OCI-LY3 (cell line): ENCODE measurements around the gene EIF4G1.
A peak's percentile ranks its signal among the peaks of the same experiment; 100 is the strongest.

Source experiments
- H2AFZ ChIP-seq: fragments of 200-600, 300-600 bp; shearing (Covaris generic); 2 replicates; pipeline ENCODE4 v1.6.0; 2014; ENCODE audit warnings: antibody characterized with exemption, low read depth, low read length
- H3K27ac ChIP-seq: fragments of 200-600, 300-600 bp; sonication (generic); 2 replicates; pipeline ENCODE4 v1.5.1; 2014; ENCODE audit warnings: mild to moderate bottlenecking, low read length, moderate library complexity, mixed read lengths
- H3K27me3 ChIP-seq: fragments of 200-600, 300-600 bp; sonication (generic); 2 replicates; pipeline ENCODE4 v1.6.1; 2014; ENCODE audit warnings: low read depth, low read length, mixed read lengths
- H3K36me3 ChIP-seq: fragments of 200-600, 300-600 bp; sonication (generic); replicated peaks from 2 replicates; pipeline ENCODE3; 2014; ENCODE audit warnings: low read depth, low read length, mixed read lengths
- H3K4me1 ChIP-seq: fragments of 300-600, 200-600 bp; sonication (generic); 2 replicates; pipeline ENCODE4 v1.6.1; 2014; ENCODE audit warnings: low read length, mixed read lengths
- H3K4me2 ChIP-seq: fragments of 200-600, 300-600 bp; sonication (generic); 2 replicates; pipeline ENCODE4 v1.6.1; 2014; ENCODE audit warnings: low read length, mixed read lengths
- H3K4me3 ChIP-seq: fragments of 300-600, 200-600 bp; sonication (generic); 2 replicates; pipeline ENCODE4 v1.5.1; 2014; ENCODE audit warnings: antibody characterized with exemption, mild to moderate bottlenecking, low read length, moderate library complexity
- H3K79me2 ChIP-seq: fragments of 300-600, 200-600 bp; shearing (Covaris generic); 2 replicates; pipeline ENCODE4 v1.6.1; 2014; ENCODE audit warnings: mild to moderate bottlenecking, low read length, mixed read lengths
- H3K9ac ChIP-seq: fragments of 300-600, 200-600 bp; shearing (Covaris generic); 2 replicates; pipeline ENCODE4 v1.6.0; 2014; ENCODE audit warnings: mild to moderate bottlenecking, low read length, moderate library complexity
- H3K9me3 ChIP-seq: fragments of 200-600, 300-600 bp; shearing (Covaris generic); 2 replicates; pipeline ENCODE4 v1.6.1; 2014; ENCODE audit warnings: low read length, mixed read lengths; ENCODE audit not compliant: insufficient read depth
- H4K20me1 ChIP-seq: fragments of 200-600, 300-600 bp; sonication (generic); 2 replicates; pipeline ENCODE4 v1.6.1; 2016; ENCODE audit warnings: low read length, mixed read lengths; ENCODE audit not compliant: insufficient read depth
- EZH2phosphoT487 ChIP-seq: fragments of 200-600 bp; shearing (Covaris generic); IDR thresholded peaks from 2 replicates; pipeline ENCODE4 v1.6.1; 2018; ENCODE audit warnings: antibody characterized with exemption, mixed run types, low read depth
- TF ChIP-seq, protein P1 (sequence below): fragments of 200-600, 300-600 bp; sonication (generic); IDR thresholded peaks from 2 replicates; pipeline ENCODE4 v1.5.1; 2014; ENCODE audit warnings: antibody characterized with exemption, low read length, low read depth

The EIF4G1 gene

DNA sequence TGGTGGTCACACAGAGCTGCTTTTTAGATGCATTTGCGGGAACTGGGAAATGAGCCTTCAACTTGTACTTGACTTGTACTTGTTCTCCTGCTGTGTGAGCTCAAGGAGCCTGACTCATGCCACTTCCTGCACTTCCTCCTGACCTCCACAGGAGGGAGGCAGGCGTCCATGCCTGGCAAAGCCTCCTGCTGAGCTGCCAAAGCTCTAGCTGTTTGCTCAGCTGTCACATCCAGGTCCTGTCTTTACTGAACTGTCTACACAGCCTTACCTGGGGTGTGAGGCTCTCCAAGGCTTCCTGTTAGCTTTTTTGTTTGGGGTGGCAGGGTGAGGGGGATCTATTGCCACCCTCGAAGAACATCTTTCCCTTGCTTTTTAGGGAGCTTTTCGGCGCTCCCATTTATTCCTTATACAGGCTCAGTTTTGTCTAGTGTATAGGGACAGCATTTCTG is 57.2 kb downstream of the EIF4G1 start:
- peaks cover 3% of the 10 kb centered on the region; the same call in 1 of the 2 replicates for H3K27me3 ChIP-seq
- no peaks in the 10 kb centered on the region for H3K9me3 ChIP-seq
- H3K36me3 ChIP-seq = peaks cover 25% of the 10 kb centered on the region
- no peaks in the 10 kb centered on the region for H3K4me1 ChIP-seq
- no peak overlapping the region for H3K27ac ChIP-seq
- H3K9ac ChIP-seq = no peak overlapping the region
- TF ChIP-seq, protein P1, sequence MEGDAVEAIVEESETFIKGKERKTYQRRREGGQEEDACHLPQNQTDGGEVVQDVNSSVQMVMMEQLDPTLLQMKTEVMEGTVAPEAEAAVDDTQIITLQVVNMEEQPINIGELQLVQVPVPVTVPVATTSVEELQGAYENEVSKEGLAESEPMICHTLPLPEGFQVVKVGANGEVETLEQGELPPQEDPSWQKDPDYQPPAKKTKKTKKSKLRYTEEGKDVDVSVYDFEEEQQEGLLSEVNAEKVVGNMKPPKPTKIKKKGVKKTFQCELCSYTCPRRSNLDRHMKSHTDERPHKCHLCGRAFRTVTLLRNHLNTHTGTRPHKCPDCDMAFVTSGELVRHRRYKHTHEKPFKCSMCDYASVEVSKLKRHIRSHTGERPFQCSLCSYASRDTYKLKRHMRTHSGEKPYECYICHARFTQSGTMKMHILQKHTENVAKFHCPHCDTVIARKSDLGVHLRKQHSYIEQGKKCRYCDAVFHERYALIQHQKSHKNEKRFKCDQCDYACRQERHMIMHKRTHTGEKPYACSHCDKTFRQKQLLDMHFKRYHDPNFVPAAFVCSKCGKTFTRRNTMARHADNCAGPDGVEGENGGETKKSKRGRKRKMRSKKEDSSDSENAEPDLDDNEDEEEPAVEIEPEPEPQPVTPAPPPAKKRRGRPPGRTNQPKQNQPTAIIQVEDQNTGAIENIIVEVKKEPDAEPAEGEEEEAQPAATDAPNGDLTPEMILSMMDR = peak; percentile 67
- no peak for TF ChIP-seq EZH2phosphoT487
- no peak overlapping the region for H3K4me3 ChIP-seq
- H4K20me1 ChIP-seq = no peaks in the 10 kb centered on the region
- no peak overlapping the region for H2AFZ ChIP-seq
- H3K4me2 ChIP-seq = no peak overlapping the region
- no peaks in the 10 kb centered on the region for H3K79me2 ChIP-seq

DNA sequence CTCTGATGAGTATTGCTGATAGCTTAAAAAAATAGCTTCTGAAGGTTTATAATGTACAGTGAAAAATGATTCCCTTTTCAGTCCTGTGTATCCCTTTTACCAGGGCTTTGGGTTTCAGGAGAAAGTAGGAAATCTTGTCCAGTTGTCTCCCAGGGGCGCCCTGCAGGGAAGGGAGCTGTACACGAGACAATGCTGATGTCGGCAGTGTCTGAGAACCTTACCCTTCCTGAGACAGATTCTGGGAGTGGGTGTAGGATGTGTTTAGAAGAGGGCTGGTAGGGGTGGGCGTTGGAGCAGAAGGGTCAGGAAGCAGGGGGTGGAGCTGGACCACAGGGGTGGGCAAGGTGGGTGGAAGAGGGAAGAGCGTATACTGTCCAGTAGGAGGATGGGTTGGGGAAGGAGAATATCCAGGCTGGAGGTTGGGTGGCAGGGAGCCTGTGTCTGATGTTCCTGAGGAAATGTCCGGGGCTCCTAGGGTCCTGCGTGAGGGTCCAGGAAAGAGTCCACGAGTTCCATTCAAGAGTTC is 58.0 kb downstream of the EIF4G1 start:
- no peak for TF ChIP-seq EZH2phosphoT487
- TF ChIP-seq, protein P1 = no peak
- Histone ChIP-seq H2AFZ (no peak overlapping the region), H3K9ac (no peak overlapping the region), H3K27me3 (peaks cover 3% of the 10 kb centered on the region; the same call in 1 of the 2 replicates), H3K27ac (no peak overlapping the region), H3K4me1 (no peaks in the 10 kb centered on the region), H3K4me2 (no peak overlapping the region), H3K79me2 (no peaks in the 10 kb centered on the region), H3K36me3 (peaks cover 22% of the 10 kb centered on the region), H4K20me1 (no peaks in the 10 kb centered on the region), H3K4me3 (no peak overlapping the region), H3K9me3 (no peaks in the 10 kb centered on the region)

DNA sequence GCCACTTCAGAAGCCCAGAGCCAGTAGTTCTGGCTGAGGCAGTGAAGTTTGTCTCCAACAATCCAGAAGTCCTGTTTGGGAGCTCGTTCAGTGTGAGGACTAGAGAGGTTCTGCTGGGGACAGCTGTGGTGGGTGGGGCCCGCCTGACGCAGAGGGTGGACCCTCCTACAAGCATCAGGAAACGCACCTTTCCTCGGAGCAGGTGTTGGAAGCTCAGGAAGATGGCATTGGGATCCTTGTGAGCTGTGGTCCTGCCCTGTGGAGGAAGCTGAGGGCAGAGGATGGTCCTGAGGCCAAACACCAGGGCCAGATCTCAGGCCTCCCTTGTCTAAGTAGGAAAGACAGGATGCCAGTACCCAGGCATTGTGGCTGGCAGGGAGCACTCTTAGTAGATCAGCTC is 58.5 kb downstream of the EIF4G1 start:
- Histone ChIP-seq H3K4me1 (no peaks in the 10 kb centered on the region), H3K9ac (no peak overlapping the region)
- no peak for TF ChIP-seq EZH2phosphoT487

DNA sequence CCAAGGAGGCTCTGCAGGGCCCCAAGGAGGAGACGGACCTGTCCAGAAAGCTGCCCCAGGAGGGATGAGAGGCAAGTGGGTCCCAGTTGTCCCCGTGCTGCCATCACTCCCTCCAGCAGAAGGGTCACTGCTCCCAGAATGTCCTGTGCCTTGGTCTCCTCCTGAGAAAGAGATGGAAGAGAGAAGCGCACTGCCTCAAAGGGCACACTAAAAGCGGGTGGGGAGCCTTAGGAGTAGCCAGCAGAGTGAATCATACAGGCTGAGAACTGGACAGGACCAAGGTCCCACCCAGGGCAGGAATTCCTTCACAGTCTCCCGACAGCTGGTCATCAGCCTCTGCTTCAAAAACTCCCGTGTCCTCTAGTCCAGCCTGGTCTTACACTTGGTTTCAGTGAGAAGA is 59.0 kb downstream of the EIF4G1 start:
- Histone ChIP-seq H3K27me3 (peaks cover 3% of the 10 kb centered on the region; the same call in 1 of the 2 replicates), H2AFZ (no peak overlapping the region), H3K9ac (no peak overlapping the region), H3K4me3 (no peak overlapping the region), H3K4me2 (no peak overlapping the region), H3K36me3 (peaks cover 17% of the 10 kb centered on the region), H4K20me1 (no peaks in the 10 kb centered on the region), H3K27ac (no peak overlapping the region), H3K9me3 (no peaks in the 10 kb centered on the region), H3K79me2 (no peaks in the 10 kb centered on the region), H3K4me1 (no peaks in the 10 kb centered on the region)
- no peak for TF ChIP-seq EZH2phosphoT487

More for the DNA sequence above, 58.5 kb downstream of the EIF4G1 start:
- H3K27me3 ChIP-seq = peaks cover 3% of the 10 kb centered on the region; the same call in 1 of the 2 replicates
- no peak overlapping the region for H3K4me3 ChIP-seq
- H3K36me3 ChIP-seq = peaks cover 22% of the 10 kb centered on the region
- no peak overlapping the region for H3K27ac ChIP-seq
- H3K4me2 ChIP-seq = no peak overlapping the region
- no peaks in the 10 kb centered on the region for H3K79me2 ChIP-seq
- no peaks in the 10 kb centered on the region for H4K20me1 ChIP-seq
- H2AFZ ChIP-seq = no peak overlapping the region
- no peaks in the 10 kb centered on the region for H3K9me3 ChIP-seq

DNA sequence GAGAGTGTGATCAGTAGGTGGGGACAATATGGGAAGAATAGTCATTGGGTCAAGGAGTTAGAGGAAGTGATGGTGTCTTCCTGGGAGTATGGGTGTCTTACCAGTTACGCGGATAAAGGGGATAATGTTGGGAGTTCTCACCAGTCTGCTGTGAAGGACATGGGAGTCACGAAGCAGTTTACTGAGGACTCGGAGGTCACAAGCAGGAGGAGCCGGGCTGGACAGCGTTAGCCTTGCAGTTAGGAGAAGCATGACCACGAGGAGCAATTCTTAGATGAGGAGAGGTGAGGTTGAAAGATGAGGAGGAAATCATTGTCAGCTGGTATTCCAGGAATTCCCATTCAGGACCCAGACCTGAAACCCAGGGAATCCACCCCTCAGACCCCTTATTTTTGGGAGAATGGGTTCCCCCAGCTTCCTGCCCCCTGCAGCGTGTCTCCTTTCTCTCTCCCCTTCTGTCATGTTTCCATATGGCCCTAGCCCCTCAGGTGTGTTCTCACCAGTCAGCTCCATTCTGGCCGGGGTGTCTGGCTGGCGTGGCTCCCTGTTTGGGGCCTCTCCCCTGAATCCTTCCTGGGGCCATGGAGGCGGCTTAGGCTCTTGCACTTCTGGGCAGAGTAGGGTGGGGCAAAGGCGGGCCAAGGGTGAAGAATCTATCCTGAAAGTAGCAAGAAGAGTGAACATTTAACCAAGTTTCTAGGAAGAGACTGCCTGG is 61.5 kb downstream of the EIF4G1 start:
- no peaks in the 10 kb centered on the region for H4K20me1 ChIP-seq
- no peaks in the 10 kb centered on the region for H3K79me2 ChIP-seq
- peaks cover 3% of the 10 kb centered on the region; the same call in 1 of the 2 replicates for H3K27me3 ChIP-seq
- TF ChIP-seq, protein P1 = no peak
- no peak for TF ChIP-seq EZH2phosphoT487
- no peaks in the 10 kb centered on the region for H3K9me3 ChIP-seq
- no peaks in the 10 kb centered on the region for H3K36me3 ChIP-seq
- H3K4me1 ChIP-seq = no peaks in the 10 kb centered on the region
- H3K9ac ChIP-seq = no peak overlapping the region
- H3K4me3 ChIP-seq = no peak overlapping the region
- no peak overlapping the region for H3K27ac ChIP-seq
- H2AFZ ChIP-seq = no peak overlapping the region
- H3K4me2 ChIP-seq = no peak overlapping the region
